ENCODE results near the gene CLK1. TPM values are rescaled to one million over a fixed set of nuclear protein-coding genes. Genes with fewer than 3 reads are reported as not detected.

Gene CLK1
- total and polyA plus RNA-seq, 2 donors (not counting 3 experiments of a cell fraction or from before 2014, with no cell fraction given) = 61.4 to 92.4 TPM

DNA sequence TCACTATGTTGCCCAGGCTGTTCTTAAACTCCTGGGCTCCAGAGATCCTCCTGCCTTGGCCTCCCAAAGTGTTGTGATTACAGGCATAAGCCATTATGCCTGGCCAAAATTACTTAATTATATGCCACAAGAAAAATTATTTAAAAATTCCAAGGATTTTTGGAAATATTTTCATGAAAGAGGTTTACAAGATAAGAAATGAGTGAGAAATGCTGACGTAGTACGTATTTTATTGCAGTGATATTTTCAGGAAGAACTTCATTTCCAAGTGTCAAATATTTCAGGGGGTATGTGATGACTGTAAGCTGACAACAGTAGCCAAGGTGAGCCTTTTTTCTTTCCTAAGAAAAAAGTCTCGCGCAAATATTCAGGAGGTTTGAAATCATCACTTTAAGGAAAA lies 45.5 kb upstream of the CLK1 start:
- H3K36me3 ChIP-seq (ENCODE audit: control insufficient read depth in 2 of 2, extremely low read depth in 1 of 2, insufficient read depth in 2 of 2, low read length in 2 of 2) = peaks cover 3 to 14% of the 10 kb centered on the region in 2 experiments
- TF ChIP-seq JUN (IDR thresholded peaks at IDR 0.05; ENCODE audit: borderline replicate concordance, insufficient read depth, insufficient read length, low read depth) = no peak
- TF ChIP-seq POLR2AphosphoS5 (IDR thresholded peaks at IDR 0.05; ENCODE audit: insufficient read depth, low read depth, low read length) = no peak
- TF ChIP-seq EZH2 (IDR thresholded peaks at IDR 0.05; ENCODE audit: borderline replicate concordance, low read depth, low read length, severe bottlenecking) = no peak
- TF ChIP-seq, protein P1, sequence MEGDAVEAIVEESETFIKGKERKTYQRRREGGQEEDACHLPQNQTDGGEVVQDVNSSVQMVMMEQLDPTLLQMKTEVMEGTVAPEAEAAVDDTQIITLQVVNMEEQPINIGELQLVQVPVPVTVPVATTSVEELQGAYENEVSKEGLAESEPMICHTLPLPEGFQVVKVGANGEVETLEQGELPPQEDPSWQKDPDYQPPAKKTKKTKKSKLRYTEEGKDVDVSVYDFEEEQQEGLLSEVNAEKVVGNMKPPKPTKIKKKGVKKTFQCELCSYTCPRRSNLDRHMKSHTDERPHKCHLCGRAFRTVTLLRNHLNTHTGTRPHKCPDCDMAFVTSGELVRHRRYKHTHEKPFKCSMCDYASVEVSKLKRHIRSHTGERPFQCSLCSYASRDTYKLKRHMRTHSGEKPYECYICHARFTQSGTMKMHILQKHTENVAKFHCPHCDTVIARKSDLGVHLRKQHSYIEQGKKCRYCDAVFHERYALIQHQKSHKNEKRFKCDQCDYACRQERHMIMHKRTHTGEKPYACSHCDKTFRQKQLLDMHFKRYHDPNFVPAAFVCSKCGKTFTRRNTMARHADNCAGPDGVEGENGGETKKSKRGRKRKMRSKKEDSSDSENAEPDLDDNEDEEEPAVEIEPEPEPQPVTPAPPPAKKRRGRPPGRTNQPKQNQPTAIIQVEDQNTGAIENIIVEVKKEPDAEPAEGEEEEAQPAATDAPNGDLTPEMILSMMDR (IDR thresholded peaks at IDR 0.05; ENCODE audit: extremely low read depth in 1 of 2, insufficient read depth in 1 of 2, low read depth in 1 of 2, low read length in 2 of 2) = no peak
- no peak for TF ChIP-seq MYC (IDR thresholded peaks at IDR 0.05; ENCODE audit: low read depth, low read length)
- no peak for TF ChIP-seq POLR2A (IDR thresholded peaks at IDR 0.05; ENCODE audit: low read depth, low read length)
- no peak for TF ChIP-seq MAX (IDR thresholded peaks at IDR 0.05; ENCODE audit: insufficient read depth, insufficient read length)
- no peak for TF ChIP-seq FOS (IDR thresholded peaks at IDR 0.05; ENCODE audit: borderline replicate concordance, insufficient read depth, low read length)
- no peak for TF ChIP-seq GATA2 (IDR thresholded peaks at IDR 0.05; ENCODE audit: insufficient read depth, insufficient read length, low read depth, low read length)
- no peaks in the 10 kb centered on the region for H3K4me1 ChIP-seq (ENCODE audit: control insufficient read depth, extremely low read depth, insufficient read depth, low read length)
- intact Hi-C loops (cut with micrococcal nuclease) = loop anchor here (10.0 kb wide), 1 partner anchor 455 kb away; no protein-coding TSS in a partner anchor
- ChIA-PET CTCF (interaction anchor here (1.0 kb wide), 1 partner anchor 8 kb away, joined by 3 read pairs; no protein-coding TSS in a partner anchor), POLR2A (no interaction called here)
- no peak overlapping the region for H3K4me3 ChIP-seq (replicated peaks in 1 of 3; ENCODE audit: insufficient read depth in 1 of 3, low read depth in 1 of 3, low read length in 3 of 3)
- no peak overlapping the region for H2AFZ ChIP-seq (ENCODE audit: low read depth, low read length)
- H3K27ac ChIP-seq (ENCODE audit: insufficient read depth, low read depth, low read length) = no peak overlapping the region
- H3K9me3 ChIP-seq (replicated peaks; ENCODE audit: control insufficient read depth, insufficient read depth, low read length) = no peaks in the 10 kb centered on the region
- no peaks in the 10 kb centered on the region for H3K9me1 ChIP-seq (replicated peaks; ENCODE audit: control insufficient read depth, extremely low read depth, insufficient read depth, low read length)
- no TSS peak for BruUV-seq (replicated peaks)
- no peaks in the 10 kb centered on the region for H4K20me1 ChIP-seq (replicated peaks; ENCODE audit: control insufficient read depth, extremely low read depth, insufficient read depth, low read length)
- H3K9ac ChIP-seq (replicated peaks; ENCODE audit: extremely low read depth, insufficient read depth, low read length) = no peak overlapping the region
- DNase-seq (ENCODE audit: low read depth, low spot score) = no peak
- no peaks in the 10 kb centered on the region for H3K79me2 ChIP-seq (ENCODE audit: control insufficient read depth, insufficient read depth, low read length)
- no peak for FAIRE-seq
- dilution Hi-C loops (cut with MboI; ENCODE audit: extremely low pct_ligation_motif_present, low sequenced_read_pairs) = loop anchor here (25.0 kb wide), 1 partner anchor 277 kb away; the partner anchor contains the start of gene CASP10
- no peak overlapping the region for H3K4me2 ChIP-seq (ENCODE audit: insufficient read depth, low read length)
- no peaks in the 10 kb centered on the region for H3K27me3 ChIP-seq (ENCODE audit: control insufficient read depth in 2 of 2, insufficient read depth in 2 of 2, low read length in 2 of 2)

Measured in endothelial cell of umbilical vein (primary cell).